Muscle layer of duodenum (tissue), 2 donors: ENCODE results near the gene LRSAM1.

Experiments used
- H3K27ac ChIP-seq: one replicate; pipeline ENCODE4 v1.7.0; 2013; ENCODE audit warnings: mild to moderate bottlenecking, low read length
- H3K27me3 ChIP-seq: one replicate; pipeline ENCODE4 v1.7.0; 2013; ENCODE audit warnings: low read depth, mild to moderate bottlenecking, control low read depth, low read length
- H3K36me3 ChIP-seq, 2 donors: one replicate each; pipeline ENCODE4 v1.7.0; 2013; ENCODE audit warnings: low read length in 2 of 2, control low read depth in 1 of 2, mild to moderate bottlenecking in 1 of 2; ENCODE audit not compliant: insufficient read depth in 2 of 2, control insufficient read depth in 1 of 2
- H3K4me1 ChIP-seq, 2 donors: one replicate each; pipeline ENCODE4 v1.7.0; 2013; ENCODE audit warnings: low read length in 2 of 2, mild to moderate bottlenecking in 2 of 2, control low read depth in 1 of 2, moderate library complexity in 1 of 2; ENCODE audit not compliant: insufficient read depth in 2 of 2, control insufficient read depth in 1 of 2
- H3K4me3 ChIP-seq, 2 donors: one replicate each; pipeline ENCODE4 v1.7.0; 2013; ENCODE audit warnings: low read length in 2 of 2, low read depth in 1 of 2, mild to moderate bottlenecking in 1 of 2
- H3K9me3 ChIP-seq, 2 donors: one replicate each; pipeline ENCODE4 v1.7.0; 2013; ENCODE audit warnings: low read length in 2 of 2, control low read depth in 1 of 2, mild to moderate bottlenecking in 1 of 2; ENCODE audit not compliant: control insufficient read depth in 1 of 2
- donor health status: healthy.

Gene LRSAM1

GRCh38 chr9:127449332-127449966 is 1.9 kb upstream of the LRSAM1 start:
- Histone ChIP-seq H3K9me3 (no peaks in the 10 kb centered on the region), H3K4me1 (peaks cover 17 to 27% of the 10 kb centered on the region in 2 donors), H3K27me3 (no peaks in the 10 kb centered on the region), H3K27ac (peak overlapping the region; percentile 95), H3K36me3 (peaks cover 50 to 56% of the 10 kb centered on the region in 2 donors), H3K4me3 (peak overlapping the region; percentile 72 to 89)

DNA sequence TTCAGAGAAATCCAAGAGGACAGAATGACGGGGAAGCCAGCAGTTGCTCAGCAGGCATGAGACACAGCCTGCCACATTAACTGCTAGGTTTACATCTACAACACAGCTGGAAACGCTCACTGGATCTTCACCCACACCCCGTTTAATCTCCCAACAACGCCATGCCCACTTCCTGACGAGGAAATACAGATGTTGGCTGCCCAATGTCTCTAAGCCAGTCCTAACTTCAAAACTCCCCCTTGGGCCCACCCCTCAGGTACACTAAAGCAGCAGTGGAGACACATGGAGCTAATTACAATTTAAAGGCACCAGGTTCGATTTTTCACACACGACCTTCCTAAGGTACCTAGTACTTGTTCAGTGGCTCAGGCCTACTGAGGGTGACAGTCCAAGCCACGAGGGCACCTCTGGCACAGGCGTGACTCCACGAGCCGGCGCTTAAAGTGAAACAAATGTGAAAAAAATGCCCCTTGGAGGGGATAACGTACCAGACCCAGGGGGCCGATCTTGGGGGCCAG is 1.0 kb upstream of the LRSAM1 start:
- peaks cover 41 to 51% of the 10 kb centered on the region in 2 donors for H3K36me3 ChIP-seq

GRCh38 chr9:127451608-127451857 is 223 bp downstream of the LRSAM1 start:
- Histone ChIP-seq H3K4me1 (peaks cover 17 to 27% of the 10 kb centered on the region in 2 donors), H3K36me3 (peaks cover 31 to 40% of the 10 kb centered on the region in 2 donors), H3K4me3 (peak overlapping the region; percentile 72 to 89), H3K27me3 (no peaks in the 10 kb centered on the region), H3K27ac (peak overlapping the region; percentile 95), H3K9me3 (no peaks in the 10 kb centered on the region)

More for the DNA sequence above, 1.0 kb upstream of the LRSAM1 start:
- no peaks in the 10 kb centered on the region for H3K27me3 ChIP-seq
- no peaks in the 10 kb centered on the region for H3K9me3 ChIP-seq
- peaks cover 17 to 27% of the 10 kb centered on the region in 2 donors for H3K4me1 ChIP-seq
- H3K27ac ChIP-seq = peak overlapping the region; percentile 95
- peak overlapping the region; percentile 72 to 89 for H3K4me3 ChIP-seq

DNA sequence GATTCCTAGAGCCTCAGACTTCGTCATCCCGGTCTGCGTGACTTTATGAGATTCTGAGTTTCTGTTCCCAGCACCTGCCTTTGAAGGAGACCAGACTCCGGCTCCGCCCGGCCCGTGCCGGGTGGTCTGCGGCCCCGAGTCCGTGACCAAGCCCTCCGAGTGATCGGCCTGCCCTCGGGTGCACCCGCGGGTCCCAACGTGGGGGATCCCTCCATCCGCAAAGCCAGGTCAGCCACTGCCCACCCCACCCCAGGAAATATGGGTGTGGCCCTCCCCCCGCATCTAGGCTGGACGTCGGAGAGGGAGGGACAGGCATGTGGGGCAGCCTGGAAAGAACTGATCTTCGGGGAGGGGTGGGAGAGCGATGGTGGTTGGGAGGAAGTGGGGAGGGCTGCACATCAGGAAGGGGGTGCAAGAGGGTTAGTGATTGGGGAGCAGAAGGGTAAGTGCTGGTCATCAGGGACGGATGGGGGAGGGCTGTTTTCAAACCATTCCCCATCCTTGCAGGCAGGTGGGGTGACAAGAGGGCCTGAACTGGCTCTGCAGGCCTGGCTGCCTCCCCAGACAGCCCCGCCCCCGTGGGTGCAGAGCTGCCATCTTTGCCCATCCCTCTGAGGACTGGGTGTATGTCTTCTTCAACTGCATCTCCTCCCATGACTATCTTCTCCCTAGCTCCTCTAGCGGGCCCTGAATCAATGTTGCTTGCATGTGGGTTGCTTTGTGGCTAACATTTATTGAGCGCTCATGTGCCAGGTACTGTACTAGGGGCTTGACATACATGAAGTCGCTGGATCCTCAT is 747 bp downstream of the LRSAM1 start:
- Histone ChIP-seq H3K9me3 (no peaks in the 10 kb centered on the region), H3K36me3 (peaks cover 29 to 38% of the 10 kb centered on the region in 2 donors), H3K4me1 (peaks cover 17 to 27% of the 10 kb centered on the region in 2 donors), H3K27me3 (no peaks in the 10 kb centered on the region), H3K27ac (peak overlapping the region; percentile 95), H3K4me3 (peak overlapping the region; percentile 72 to 89)

DNA sequence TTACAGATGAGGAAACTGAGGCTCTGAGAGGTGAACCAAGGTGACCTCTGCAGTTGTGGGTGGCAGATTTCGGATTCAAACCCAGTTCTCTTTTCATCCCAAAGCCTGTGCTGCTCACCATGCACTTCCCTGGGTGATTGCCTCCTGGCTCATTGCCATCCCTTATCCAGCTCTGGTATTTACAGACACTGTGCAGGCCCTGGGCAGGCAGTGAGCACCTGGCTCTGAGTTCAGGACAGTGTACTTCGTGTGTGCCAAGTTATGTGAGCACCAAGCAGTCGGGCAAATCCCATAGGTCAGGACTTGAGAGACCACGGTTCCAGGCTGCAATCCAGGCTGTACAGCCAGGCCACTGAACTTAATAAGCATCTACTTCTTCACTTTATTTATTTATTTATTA is 1.4 kb downstream of the LRSAM1 start:
- no peak overlapping the region for H3K27ac ChIP-seq
- H3K4me1 ChIP-seq = peaks cover 17 to 27% of the 10 kb centered on the region in 2 donors
- H3K4me3 ChIP-seq = peak overlapping the region; percentile 72 to 89
- H3K9me3 ChIP-seq = no peaks in the 10 kb centered on the region
- no peaks in the 10 kb centered on the region for H3K27me3 ChIP-seq
- H3K36me3 ChIP-seq = peaks cover 26 to 38% of the 10 kb centered on the region in 2 donors

GRCh38 chr9:127455324-127455992 is 4.1 kb downstream of the LRSAM1 start:
- no peaks in the 10 kb centered on the region for H3K27me3 ChIP-seq
- H3K9me3 ChIP-seq = no peaks in the 10 kb centered on the region
- H3K4me3 ChIP-seq = no peak overlapping the region
- peaks cover 7 to 34% of the 10 kb centered on the region in 2 donors for H3K36me3 ChIP-seq
- no peak overlapping the region for H3K27ac ChIP-seq
- peaks cover 8 to 10% of the 10 kb centered on the region in 2 donors for H3K4me1 ChIP-seq

- Histone ChIP-seq H3K9me3 (no peaks in the 10 kb centered on the region), H3K27me3 (no peaks in the 10 kb centered on the region), H3K4me1 (peaks cover 4 to 7% of the 10 kb centered on the region in 2 donors), H3K27ac (no peak overlapping the region), H3K4me3 (no peak overlapping the region), H3K36me3 (peaks cover 20 to 50% of the 10 kb centered on the region in 2 donors)
These were observed 6.0 kb downstream of the LRSAM1 start for GRCh38 chr9:127457191-127457878.

GRCh38 chr9:127458921-127459320 is 7.6 kb downstream of the LRSAM1 start:
- no peaks in the 10 kb centered on the region for H3K4me1 ChIP-seq
- no peaks in the 10 kb centered on the region for H3K27me3 ChIP-seq
- H3K36me3 ChIP-seq = peaks cover 23 to 62% of the 10 kb centered on the region in 2 donors
- no peak overlapping the region for H3K4me3 ChIP-seq
- H3K9me3 ChIP-seq = no peaks in the 10 kb centered on the region
- no peak overlapping the region for H3K27ac ChIP-seq

DNA sequence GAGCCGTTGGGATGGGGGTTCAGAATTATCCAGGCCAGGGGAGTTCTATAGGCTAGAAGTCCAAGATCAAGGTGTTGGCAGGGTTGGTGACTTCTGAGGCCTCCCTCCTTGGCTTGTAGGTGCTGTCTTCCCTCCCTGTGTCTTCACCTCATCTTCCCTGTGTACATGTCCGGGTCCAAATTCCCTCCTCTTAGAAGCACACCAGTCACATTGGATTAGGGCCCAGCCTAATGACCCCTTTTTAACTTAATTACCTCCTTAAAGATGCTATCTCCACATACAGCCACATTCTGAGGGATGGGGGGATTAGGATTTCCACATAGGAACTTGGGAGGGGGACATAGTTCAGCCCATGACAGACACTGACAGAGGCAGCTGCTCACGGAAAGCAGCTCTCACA is 12.1 kb downstream of the LRSAM1 start:
- peaks cover 29 to 72% of the 10 kb centered on the region in 2 donors for H3K36me3 ChIP-seq
- no peaks in the 10 kb centered on the region for H3K27me3 ChIP-seq
- H3K9me3 ChIP-seq = no peaks in the 10 kb centered on the region
- H3K4me1 ChIP-seq = no peaks in the 10 kb centered on the region
- H3K27ac ChIP-seq = no peak overlapping the region
- H3K4me3 ChIP-seq = no peak overlapping the region

DNA sequence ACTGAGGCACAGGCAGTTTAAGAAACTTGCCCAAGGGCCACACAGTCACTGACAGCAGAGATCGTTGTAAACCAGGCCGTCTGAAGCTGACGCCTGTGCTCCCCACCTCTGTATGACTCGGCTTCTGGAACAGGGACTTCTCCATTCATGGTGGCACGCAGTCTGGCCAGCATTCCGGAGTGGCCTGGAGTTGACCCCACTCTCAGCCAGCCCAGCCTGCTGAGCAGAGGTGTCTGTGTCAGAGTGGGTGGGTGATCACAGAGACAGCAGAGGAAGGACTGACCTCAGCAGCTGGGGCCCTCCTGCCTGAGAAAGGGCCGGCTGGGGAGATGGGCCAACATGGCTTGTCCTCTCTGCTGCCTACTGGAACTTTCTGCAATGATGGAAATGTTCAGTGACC is 12.6 kb downstream of the LRSAM1 start:
- Histone ChIP-seq H3K4me3 (no peak overlapping the region), H3K27me3 (no peaks in the 10 kb centered on the region), H3K36me3 (peaks cover 29 to 74% of the 10 kb centered on the region in 2 donors), H3K9me3 (no peaks in the 10 kb centered on the region), H3K4me1 (no peaks in the 10 kb centered on the region), H3K27ac (no peak overlapping the region)
